GM19023 (cell line): ENCODE results near the gene NRGN.

Source experiments
- ATAC-seq: cut with Tn5 transposase; IDR thresholded peaks from one replicate; pipeline ENCODE4 v1.9.1; 2021; ENCODE audit warnings: mild to moderate bottlenecking, moderate library complexity; ENCODE audit not compliant: unreplicated experiment

Gene NRGN

GRCh38 chr11:124738713-124739478, 846 bp upstream of the NRGN start:
- ATAC-seq: no peak

DNA sequence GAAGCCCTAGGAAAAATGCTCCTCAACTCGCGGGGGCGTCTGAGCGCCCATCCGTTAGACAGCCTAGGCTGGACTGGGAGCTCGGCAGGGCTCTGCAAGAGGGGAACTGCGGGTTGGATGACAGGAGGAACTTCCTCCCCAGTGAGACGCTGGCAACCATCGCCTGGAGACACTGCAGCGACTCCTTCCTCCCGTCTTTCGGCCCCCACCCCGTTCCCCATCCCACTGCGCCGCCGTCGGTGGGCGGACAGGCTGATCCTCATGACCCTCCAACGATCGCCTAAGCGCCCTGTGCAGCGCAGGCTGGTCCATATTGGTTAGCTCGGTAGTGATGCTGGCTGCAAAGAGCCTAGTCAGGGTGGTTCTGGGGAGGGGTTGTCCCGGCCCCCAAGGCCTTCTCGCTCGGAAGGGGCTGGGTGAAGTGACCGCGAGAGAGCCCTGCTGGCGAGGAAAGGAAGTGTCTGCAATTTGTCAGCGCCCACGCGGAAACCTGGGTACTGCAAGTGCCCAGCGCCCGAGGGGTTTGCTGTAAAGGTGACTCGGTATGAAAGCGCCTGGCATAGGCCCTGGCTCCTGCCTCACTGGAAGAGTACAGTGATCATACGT, 638 bp downstream of the NRGN start:
- peak; percentile 43 for ATAC-seq

DNA sequence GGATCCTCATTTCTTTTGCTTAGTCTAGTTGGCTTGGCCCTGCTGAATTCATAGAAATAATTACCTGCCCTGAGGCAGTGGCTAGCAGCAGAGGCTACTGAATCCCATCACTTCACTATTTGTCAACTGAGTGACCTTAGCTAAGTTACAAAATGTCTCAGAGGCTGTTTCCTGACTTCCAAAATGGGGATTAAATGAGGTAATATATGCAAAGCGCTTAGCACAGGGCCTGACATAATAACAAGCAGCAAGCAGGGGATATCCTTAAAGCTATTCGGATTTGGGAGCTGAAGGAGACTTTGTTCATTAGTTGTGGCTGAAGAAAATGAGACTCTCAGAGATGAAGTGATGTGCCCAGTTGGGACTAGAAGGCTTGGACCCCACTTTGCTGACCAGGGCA, 2.8 kb downstream of the NRGN start:
- ATAC-seq: no peak

- no peak for ATAC-seq
These were observed 3.3 kb downstream of the NRGN start for GRCh38 chr11:124743050-124743449.

GRCh38 chr11:124745270-124745834, 5.6 kb downstream of the NRGN start:
- ATAC-seq: no peak

- ATAC-seq: peak; percentile 18
These were observed 6.3 kb downstream of the NRGN start for GRCh38 chr11:124745835-124746620.

GRCh38 chr11:124746621-124747243, 7.0 kb downstream of the NRGN start:
- peak; percentile 91 for ATAC-seq

DNA sequence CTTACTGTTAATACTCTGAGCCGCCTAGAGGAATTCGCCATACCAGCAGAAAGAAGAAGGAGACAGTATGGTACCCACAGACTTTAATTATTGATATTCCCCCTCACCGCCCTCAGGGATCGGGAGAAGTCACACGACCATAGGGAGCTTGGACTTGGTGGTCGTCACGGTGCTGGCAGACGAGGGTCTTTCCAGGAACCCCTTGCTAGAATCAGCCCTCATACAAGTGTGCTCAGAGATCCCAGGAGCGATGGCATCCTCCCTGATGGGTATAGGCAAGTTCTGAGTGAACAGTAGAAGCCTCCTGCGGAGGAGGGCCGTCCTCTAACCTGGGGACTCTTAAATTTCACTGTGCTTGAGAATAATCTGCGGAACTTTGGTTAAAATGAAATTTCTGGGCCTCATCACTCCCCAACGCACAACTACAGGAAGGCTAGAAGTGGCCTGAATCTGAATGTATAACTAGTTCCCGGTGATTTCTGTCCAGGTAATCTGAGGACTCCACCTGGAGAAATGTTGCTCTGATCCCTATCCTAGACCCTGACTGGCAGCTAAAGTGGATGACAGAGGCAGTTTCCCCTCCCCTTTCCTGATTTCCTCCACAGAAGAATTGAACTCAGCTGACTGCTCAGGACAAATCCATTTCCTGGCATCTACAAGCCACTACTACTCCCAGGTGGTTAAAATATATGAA, 7.8 kb downstream of the NRGN start:
- ATAC-seq: no peak

DNA sequence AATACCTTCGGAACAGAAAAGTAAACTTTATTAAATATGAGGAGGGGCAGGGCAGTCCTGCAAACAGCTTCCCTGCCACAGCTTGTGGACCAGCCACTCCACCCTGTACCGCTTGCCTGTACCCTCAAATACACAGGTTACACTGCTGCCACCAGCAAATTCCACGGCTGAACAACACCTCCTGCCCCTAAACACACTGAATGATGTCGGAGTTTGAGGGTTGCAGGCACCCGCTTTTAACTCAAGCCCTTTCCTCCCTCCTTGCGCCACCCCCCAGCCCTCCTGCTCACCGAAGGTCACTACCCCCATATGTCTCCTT, 8.3 kb downstream of the NRGN start:
- no peak for ATAC-seq

- no peak for ATAC-seq
These were observed 9.0 kb downstream of the NRGN start for GRCh38 chr11:124748481-124749343.

GRCh38 chr11:124749912-124750311, 10.2 kb downstream of the NRGN start:
- ATAC-seq: no peak

DNA sequence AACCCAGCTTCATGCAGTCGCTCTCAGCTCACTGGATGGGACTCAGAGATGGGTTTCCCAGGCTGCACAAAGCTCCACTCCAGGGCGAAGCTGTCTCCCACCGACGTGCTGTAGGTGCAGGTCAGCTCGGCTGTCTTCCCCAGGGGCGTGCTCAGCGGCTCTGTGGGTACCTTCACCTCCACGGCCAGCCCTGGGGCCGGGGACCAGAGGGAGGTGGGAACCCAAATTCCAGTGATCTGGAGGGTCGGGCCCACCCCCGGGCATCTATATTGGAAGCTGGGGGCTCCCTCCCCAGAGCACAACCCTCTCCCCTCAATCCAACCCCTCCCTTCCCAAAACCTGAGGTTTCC, 11.6 kb downstream of the NRGN start:
- no peak for ATAC-seq

GRCh38 chr11:124751741-124752470, 12.2 kb downstream of the NRGN start, which contains the start of gene VSIG2:
Gene VSIG2, minus strand, starts transcription at chr11:124752255. Its CDS starts 118 bp downstream, at chr11:124752137.
- ATAC-seq: no peak

- no peak for ATAC-seq
These were observed 12.8 kb downstream of the NRGN start for GRCh38 chr11:124752471-124753102.

DNA sequence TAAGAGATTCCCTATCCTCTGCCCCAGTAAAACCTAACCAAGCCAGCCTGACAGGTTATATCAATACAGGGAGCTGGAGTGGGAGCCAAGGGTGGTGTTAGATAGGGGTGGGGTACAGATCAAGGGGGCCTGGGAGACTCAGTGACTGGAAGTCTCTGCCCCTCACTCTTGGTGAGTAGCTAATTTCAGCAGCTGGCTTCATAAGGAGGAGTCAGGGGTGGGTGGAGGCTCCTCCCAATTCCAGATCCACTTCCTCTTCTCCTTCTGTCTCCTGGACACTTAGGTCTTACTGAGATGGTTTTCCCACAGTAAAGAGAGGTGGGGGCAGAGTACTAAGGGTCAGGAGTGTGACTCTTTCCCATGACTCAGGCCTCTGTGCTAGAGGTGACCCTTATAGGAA, 13.5 kb downstream of the NRGN start:
- ATAC-seq: no peak

- ATAC-seq: no peak
These were observed 13.9 kb downstream of the NRGN start for GRCh38 chr11:124753624-124754023.

GRCh38 chr11:124754309-124754708, 14.6 kb downstream of the NRGN start:
- ATAC-seq: no peak

- ATAC-seq: no peak
These were observed 15.0 kb downstream of the NRGN start for GRCh38 chr11:124754710-124755109.
